SK-N-MC (cell line): ENCODE measurements around the gene SRP54.

Source experiments
- EZH2 ChIP-seq: fragments of 200-600 bp; sonication (generic); IDR thresholded peaks from one replicate; pipeline ENCODE4 v1.6.1; 2017; ENCODE audit warnings: antibody characterized with exemption
- POLR2AphosphoS5 ChIP-seq: IDR thresholded peaks from 2 replicates; pipeline ENCODE4 v1.6.1; 2012; ENCODE audit warnings: mild to moderate bottlenecking, low read depth, low read length, borderline replicate concordance

DNA sequence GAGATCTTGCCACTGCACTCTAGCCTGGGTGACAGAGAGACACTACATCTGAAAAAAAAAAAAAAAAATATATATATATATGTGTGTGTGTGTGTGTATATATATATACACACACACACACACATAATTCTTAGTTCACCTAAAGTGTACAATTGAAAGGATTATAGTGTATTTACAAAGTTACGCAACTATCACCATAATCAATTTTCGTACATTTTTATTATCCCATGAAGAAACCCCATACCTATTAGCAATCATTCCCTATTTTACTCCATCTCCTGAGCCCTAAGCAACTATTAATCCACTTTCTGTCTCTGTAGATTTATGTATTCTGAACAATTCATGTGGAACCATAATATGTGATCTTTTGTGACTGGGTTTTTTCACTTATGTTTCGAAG lies 4.4 kb downstream of the SRP54 start:
- TF ChIP-seq EZH2: no peak
- no peak for TF ChIP-seq POLR2AphosphoS5
